K562 (cell line): Measurements from ENCODE around the gene LZTR1. TPM values are rescaled to one million over a fixed set of nuclear protein-coding genes. Genes with fewer than 3 reads are reported as not detected.

Experiments
- CHD1 ChIP-seq: fragments of 200-600 bp; sonication (generic); IDR thresholded peaks from one replicate; pipeline ENCODE4 v1.6.1; 2012; ENCODE audit warnings: mild to moderate bottlenecking, moderate library complexity, low read length, inconsistent platforms
- ELF4 ChIP-seq: fragments of 450-650 bp; formaldehyde crosslinking; IDR thresholded peaks from 2 replicates; pipeline ENCODE4 v1.4.0; 2022; ENCODE audit warnings: missing genetic modification characterization
- HDAC6 ChIP-seq: IDR thresholded peaks from 2 replicates; pipeline ENCODE4 v1.6.1; 2012; ENCODE audit warnings: low read depth, mild to moderate bottlenecking, control low read depth, inconsistent platforms, low read length, moderate library complexity
- OTX1 ChIP-seq: fragments of 450-650 bp; formaldehyde crosslinking; IDR thresholded peaks from 2 replicates; pipeline ENCODE4 v1.4.0; 2022; ENCODE audit warnings: mild to moderate bottlenecking
- SIX5 ChIP-seq, 2 experiments: IDR thresholded peaks; 2 replicates each; pipeline ENCODE4 v1.6.1; 2011; ENCODE audit warnings: low read length in 2 of 2, borderline replicate concordance in 1 of 2, low read depth in 1 of 2, mild to moderate bottlenecking in 1 of 2, moderate library complexity in 1 of 2; ENCODE audit not compliant: insufficient read depth in 1 of 2
- ZNF133 ChIP-seq: fragments of 250-450 bp; sonication (Bioruptor Pico); IDR thresholded peaks from 2 replicates; pipeline ENCODE4 v1.4.0; 2020; ENCODE audit warnings: mild to moderate bottlenecking
- polyA plus RNA-seq, 8 experiments: library from polyadenylated mRNA; depleted of rRNA in 4 of 8; stranded (reverse) in 5 of 8; unstranded in 3 of 8; fragments of >200 nt; fragmentation: Nextera tagmentation in 2 of 8; fragmentation: Illumina TruSeq in 1 of 8; extraction: Ambion mirVana in 2 of 8; extraction: Trizol in 1 of 8; gene quantifications; 2 replicates each; pipeline versions ENCODE4 v1.2.1 to v1.2.3, GENCODE V29; 2011 to 2014; ENCODE audit warnings: inconsistent platforms in 1 of 8, missing spikeins in 1 of 8
- total RNA-seq, 7 experiments: library from RNA; depleted of rRNA in 6 of 7; stranded (reverse); fragments of >200 nt in 6 of 7; fragmentation: Illumina TruSeq in 2 of 7; extraction: Trizol in 2 of 7; gene quantifications; 2 replicates each; pipeline versions ENCODE4 v1.2.1 to v1.2.3, GENCODE V29; 2011 to 2021; ENCODE audit warnings: low replicate concordance in 1 of 7
- TF ChIP-seq, protein P1 (sequence below), 2 experiments: fragments of 450-650 bp; formaldehyde crosslinking in 1 of 2; IDR thresholded peaks; 2 replicates each; pipeline versions ENCODE4 v1.4.0 to v1.6.1; 2014 to 2020; ENCODE audit warnings: mild to moderate bottlenecking in 2 of 2, borderline replicate concordance in 1 of 2, low read depth in 1 of 2
- TF ChIP-seq, protein P2 (sequence below): fragments of 250-450 bp; sonication (Bioruptor Pico); IDR thresholded peaks from 2 replicates; pipeline ENCODE4 v1.9.0; 2021; ENCODE audit warnings: mild to moderate bottlenecking, inconsistent platforms
- TF ChIP-seq, protein P3 (sequence below): sonication (generic); formaldehyde crosslinking; IDR thresholded peaks from 2 replicates; pipeline ENCODE4 v1.5.0; 2020; ENCODE audit warnings: missing genetic modification reagents
- TF ChIP-seq, protein P4 (sequence below): sonication (generic); formaldehyde crosslinking; IDR thresholded peaks from 2 replicates; pipeline ENCODE4 v1.8.1; 2023; ENCODE audit warnings: mild to moderate bottlenecking, missing genetic modification reagents

Gene LZTR1
- total and polyA plus RNA-seq, 9 of the 15 experiments (the other 6 are each of a cell fraction or from before 2014, with no cell fraction given) = 2.2 to 135 (median 63.0) TPM

DNA sequence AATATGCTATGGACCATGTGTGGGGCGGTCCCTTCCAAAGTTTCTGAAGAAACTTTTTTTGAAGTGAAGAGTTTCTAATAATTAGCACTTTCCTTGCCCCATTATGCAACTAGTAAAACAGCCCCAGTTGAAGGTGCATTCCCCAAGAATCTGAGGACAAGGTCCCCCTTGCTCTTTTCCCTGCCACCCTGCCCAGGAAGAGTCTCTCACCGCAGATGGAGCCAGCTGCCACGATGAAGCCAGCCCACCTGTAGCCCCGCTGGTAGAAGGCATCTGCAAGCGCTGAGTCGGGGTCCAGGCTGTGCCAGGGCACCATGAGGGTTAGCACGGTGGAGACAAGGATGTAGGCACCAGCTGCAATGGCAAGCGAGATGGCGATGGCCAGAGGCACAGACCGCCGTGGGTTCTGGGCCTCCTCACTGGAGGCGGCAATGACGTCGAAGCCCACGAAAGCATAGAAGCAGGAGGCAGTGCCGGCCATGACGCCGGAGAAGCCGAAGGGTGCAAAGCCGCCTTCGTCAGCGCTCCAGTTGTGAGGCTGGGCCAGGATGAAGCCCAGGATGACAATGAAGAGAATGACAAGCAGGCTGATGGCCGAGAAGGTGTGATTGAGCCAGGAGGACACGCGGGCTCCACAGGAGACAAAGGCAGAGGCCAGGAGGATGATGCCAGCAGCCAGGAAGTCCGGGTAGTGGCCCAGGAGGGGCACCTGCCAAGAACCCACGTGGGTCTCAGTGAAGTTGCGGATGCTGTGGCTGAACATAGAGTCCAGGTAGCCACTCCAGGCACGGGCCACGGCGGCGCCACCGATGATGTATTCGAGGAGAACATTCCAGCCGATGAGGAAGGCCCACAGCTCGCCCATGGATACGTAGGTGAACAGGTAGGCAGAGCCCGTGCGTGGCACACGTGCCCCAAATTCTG is 48.8 kb downstream of the LZTR1 start (continued):
- TF ChIP-seq, protein P1, sequence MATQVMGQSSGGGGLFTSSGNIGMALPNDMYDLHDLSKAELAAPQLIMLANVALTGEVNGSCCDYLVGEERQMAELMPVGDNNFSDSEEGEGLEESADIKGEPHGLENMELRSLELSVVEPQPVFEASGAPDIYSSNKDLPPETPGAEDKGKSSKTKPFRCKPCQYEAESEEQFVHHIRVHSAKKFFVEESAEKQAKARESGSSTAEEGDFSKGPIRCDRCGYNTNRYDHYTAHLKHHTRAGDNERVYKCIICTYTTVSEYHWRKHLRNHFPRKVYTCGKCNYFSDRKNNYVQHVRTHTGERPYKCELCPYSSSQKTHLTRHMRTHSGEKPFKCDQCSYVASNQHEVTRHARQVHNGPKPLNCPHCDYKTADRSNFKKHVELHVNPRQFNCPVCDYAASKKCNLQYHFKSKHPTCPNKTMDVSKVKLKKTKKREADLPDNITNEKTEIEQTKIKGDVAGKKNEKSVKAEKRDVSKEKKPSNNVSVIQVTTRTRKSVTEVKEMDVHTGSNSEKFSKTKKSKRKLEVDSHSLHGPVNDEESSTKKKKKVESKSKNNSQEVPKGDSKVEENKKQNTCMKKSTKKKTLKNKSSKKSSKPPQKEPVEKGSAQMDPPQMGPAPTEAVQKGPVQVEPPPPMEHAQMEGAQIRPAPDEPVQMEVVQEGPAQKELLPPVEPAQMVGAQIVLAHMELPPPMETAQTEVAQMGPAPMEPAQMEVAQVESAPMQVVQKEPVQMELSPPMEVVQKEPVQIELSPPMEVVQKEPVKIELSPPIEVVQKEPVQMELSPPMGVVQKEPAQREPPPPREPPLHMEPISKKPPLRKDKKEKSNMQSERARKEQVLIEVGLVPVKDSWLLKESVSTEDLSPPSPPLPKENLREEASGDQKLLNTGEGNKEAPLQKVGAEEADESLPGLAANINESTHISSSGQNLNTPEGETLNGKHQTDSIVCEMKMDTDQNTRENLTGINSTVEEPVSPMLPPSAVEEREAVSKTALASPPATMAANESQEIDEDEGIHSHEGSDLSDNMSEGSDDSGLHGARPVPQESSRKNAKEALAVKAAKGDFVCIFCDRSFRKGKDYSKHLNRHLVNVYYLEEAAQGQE (IDR thresholded peaks at IDR 0.05; ENCODE audit: borderline replicate concordance) = no peak; the same call in 1 of the 2 replicates
- TF ChIP-seq, protein P1 (CRISPR knock-in tag; IDR thresholded peaks at IDR 0.05; ENCODE audit: low read depth) = 0 out of 2 replicates have a peak, but pooled peaks have one; percentile 18
- TF ChIP-seq ZNF133 (0 out of 2 replicates have a peak, but pooled peaks have one; percentile 53), CHD1 (peak; percentile 25), SIX5 (IDR thresholded peaks at IDR 0.05; ENCODE audit: borderline replicate concordance in 1 of 2, insufficient read depth in 1 of 2, low read depth in 1 of 2, low read length in 2 of 2) (0 out of 4 replicates have a peak, but pooled peaks of 1 of the 2 experiments have one; percentile 18), ELF4 (0 out of 2 replicates have a peak, but pooled peaks have one; percentile 29), OTX1 (CRISPR knock-in tag) (peak; percentile 65; the same call in 1 of the 2 replicates), HDAC6 (no peak)
- TF ChIP-seq, protein P2, sequence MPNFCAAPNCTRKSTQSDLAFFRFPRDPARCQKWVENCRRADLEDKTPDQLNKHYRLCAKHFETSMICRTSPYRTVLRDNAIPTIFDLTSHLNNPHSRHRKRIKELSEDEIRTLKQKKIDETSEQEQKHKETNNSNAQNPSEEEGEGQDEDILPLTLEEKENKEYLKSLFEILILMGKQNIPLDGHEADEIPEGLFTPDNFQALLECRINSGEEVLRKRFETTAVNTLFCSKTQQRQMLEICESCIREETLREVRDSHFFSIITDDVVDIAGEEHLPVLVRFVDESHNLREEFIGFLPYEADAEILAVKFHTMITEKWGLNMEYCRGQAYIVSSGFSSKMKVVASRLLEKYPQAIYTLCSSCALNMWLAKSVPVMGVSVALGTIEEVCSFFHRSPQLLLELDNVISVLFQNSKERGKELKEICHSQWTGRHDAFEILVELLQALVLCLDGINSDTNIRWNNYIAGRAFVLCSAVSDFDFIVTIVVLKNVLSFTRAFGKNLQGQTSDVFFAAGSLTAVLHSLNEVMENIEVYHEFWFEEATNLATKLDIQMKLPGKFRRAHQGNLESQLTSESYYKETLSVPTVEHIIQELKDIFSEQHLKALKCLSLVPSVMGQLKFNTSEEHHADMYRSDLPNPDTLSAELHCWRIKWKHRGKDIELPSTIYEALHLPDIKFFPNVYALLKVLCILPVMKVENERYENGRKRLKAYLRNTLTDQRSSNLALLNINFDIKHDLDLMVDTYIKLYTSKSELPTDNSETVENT (CRISPR knock-in tag) = peak; percentile 50; the same call in 1 of the 2 replicates
- TF ChIP-seq, protein P3, sequence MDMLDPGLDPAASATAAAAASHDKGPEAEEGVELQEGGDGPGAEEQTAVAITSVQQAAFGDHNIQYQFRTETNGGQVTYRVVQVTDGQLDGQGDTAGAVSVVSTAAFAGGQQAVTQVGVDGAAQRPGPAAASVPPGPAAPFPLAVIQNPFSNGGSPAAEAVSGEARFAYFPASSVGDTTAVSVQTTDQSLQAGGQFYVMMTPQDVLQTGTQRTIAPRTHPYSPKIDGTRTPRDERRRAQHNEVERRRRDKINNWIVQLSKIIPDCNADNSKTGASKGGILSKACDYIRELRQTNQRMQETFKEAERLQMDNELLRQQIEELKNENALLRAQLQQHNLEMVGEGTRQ (CRISPR knock-in tag) = peak; percentile 16; the same call in 1 of the 2 replicates
- TF ChIP-seq, protein P4, sequence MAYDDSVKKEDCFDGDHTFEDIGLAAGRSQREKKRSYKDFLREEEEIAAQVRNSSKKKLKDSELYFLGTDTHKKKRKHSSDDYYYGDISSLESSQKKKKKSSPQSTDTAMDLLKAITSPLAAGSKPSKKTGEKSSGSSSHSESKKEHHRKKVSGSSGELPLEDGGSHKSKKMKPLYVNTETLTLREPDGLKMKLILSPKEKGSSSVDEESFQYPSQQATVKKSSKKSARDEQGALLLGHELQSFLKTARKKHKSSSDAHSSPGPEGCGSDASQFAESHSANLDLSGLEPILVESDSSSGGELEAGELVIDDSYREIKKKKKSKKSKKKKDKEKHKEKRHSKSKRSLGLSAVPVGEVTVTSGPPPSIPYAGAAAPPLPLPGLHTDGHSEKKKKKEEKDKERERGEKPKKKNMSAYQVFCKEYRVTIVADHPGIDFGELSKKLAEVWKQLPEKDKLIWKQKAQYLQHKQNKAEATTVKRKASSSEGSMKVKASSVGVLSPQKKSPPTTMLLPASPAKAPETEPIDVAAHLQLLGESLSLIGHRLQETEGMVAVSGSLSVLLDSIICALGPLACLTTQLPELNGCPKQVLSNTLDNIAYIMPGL (CRISPR knock-in tag) = 0 out of 2 replicates have a peak, but pooled peaks have one; percentile 39
